ENCODE results near the gene PGM2.

PGM2 gene

DNA sequence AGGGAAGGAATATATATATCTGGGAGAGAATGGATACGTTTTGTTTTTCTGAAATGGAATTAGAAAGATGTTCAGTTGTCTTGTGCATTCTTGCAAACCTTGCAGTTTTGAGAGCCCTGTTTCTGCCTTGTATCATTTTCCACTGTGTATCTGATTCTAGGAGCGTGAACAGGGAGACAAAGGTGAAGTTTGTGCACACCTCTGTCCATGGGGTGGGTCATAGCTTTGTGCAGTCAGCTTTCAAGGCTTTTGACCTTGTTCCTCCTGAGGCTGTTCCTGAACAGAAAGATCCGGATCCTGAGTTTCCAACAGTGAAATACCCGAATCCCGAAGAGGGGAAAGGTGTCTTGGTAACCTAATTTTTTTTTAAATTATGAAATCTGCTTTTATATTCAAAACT, 17.7 kb downstream of the PGM2 start:
- Histone ChIP-seq H3K36me3 (ENCODE audit: control insufficient read depth, insufficient read depth, low read length) (peaks cover 19% of the 10 kb centered on the region), H3K9ac (ENCODE audit: low read length) (no peak overlapping the region)

DNA sequence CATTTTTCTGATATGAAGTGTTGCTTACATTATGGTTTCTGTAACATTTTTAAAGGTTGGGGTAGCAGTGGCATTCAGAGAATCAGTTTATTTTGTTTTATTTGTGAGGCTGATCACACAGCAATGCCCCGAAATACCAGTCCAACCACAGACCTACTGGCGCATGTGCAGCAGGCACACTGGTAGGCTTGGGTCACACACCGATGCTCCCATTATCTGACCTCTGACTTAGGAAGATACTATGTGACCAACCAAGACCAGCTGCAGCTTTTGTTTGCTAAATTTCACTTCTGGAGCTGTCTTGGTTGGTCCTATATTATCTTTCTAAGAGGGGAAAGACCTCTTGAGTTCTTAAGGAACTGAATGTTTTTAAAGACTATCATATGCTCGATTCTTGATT, 18.7 kb downstream of the PGM2 start:
- H3K4me3 ChIP-seq (ENCODE audit: low read length): no peak overlapping the region

More for the DNA sequence above, 17.7 kb downstream of the PGM2 start:
- Histone ChIP-seq H3K27me3 (ENCODE audit: control insufficient read depth, insufficient read depth, low read length) (no peaks in the 10 kb centered on the region), H3K4me1 (ENCODE audit: control insufficient read depth, insufficient read depth, low read length) (no peaks in the 10 kb centered on the region), H3K27ac (ENCODE audit: low read depth, low read length) (no peak overlapping the region), H3K4me3 (ENCODE audit: low read length) (no peak overlapping the region)

DNA sequence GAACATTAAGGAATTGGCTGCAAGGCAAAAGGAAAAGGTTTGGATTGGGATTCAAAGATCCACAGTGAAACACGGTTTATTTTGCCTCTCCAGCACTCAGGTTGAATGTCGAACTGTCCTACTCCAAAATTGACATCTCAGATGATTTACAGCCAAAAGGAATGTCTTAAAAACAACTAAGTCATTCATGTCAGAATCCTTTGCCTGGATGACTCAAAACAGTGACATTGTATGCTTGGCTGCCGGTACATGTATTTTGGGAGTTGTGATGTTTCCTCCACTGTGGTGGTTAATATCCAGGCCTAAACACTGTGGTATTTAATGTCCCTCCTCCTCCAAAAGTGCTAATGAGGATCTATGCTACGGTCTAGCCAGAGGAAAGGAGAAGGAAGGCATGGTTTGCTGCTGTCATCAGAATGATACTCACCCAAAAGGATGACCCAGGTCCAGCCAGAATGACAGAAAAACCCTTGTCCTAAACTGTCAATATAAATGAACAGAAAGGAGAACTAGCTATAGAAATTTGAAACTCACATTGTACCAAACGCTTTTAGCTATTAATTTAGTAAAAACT, 20.9 kb downstream of the PGM2 start:
- H3K4me3 ChIP-seq (ENCODE audit: low read length): no peak overlapping the region
- H3K9ac ChIP-seq (ENCODE audit: low read length): no peak overlapping the region
- peaks cover 14% of the 10 kb centered on the region for H3K36me3 ChIP-seq (ENCODE audit: control insufficient read depth, insufficient read depth, low read length)
- no peaks in the 10 kb centered on the region for H3K4me1 ChIP-seq (ENCODE audit: control insufficient read depth, insufficient read depth, low read length)
- H3K27me3 ChIP-seq (ENCODE audit: control insufficient read depth, insufficient read depth, low read length): no peaks in the 10 kb centered on the region
- H3K27ac ChIP-seq (ENCODE audit: low read depth, low read length): no peak overlapping the region

More for the DNA sequence above, 18.7 kb downstream of the PGM2 start:
- Histone ChIP-seq H3K27me3 (ENCODE audit: control insufficient read depth, insufficient read depth, low read length) (no peaks in the 10 kb centered on the region), H3K27ac (ENCODE audit: low read depth, low read length) (no peak overlapping the region), H3K9ac (ENCODE audit: low read length) (no peak overlapping the region), H3K36me3 (ENCODE audit: control insufficient read depth, insufficient read depth, low read length) (peaks cover 16% of the 10 kb centered on the region), H3K4me1 (ENCODE audit: control insufficient read depth, insufficient read depth, low read length) (no peaks in the 10 kb centered on the region)

DNA sequence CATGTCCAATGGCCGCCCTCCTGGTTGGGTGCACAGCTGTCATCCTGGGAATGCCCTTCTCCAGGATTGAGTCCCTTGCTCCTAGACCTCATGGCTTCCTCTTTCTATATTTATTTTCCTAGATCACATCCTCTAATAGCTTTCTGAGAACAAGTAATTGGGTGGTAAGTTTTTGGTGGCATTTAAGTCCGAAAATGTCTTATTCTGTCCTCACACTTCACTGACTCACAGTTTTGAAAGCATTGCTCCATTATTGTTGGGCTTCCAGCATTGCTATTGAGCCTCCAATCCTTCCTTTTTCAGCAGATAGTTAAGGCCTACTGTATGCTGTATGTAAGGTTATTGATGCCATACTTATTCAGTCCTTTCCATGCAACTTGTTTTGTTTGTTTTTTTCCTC, 25.9 kb downstream of the PGM2 start:
- Histone ChIP-seq H3K27me3 (ENCODE audit: control insufficient read depth, insufficient read depth, low read length) (no peaks in the 10 kb centered on the region), H3K36me3 (ENCODE audit: control insufficient read depth, insufficient read depth, low read length) (peaks cover 6% of the 10 kb centered on the region), H3K4me1 (ENCODE audit: control insufficient read depth, insufficient read depth, low read length) (no peaks in the 10 kb centered on the region), H3K27ac (ENCODE audit: low read depth, low read length) (no peak overlapping the region), H3K4me3 (ENCODE audit: low read length) (no peak overlapping the region), H3K9ac (ENCODE audit: low read length) (no peak overlapping the region)

GRCh38 chr4:37858112-37858511, 31.6 kb downstream of the PGM2 start:
- Histone ChIP-seq H3K36me3 (ENCODE audit: control insufficient read depth, insufficient read depth, low read length) (peaks cover 2% of the 10 kb centered on the region), H3K4me3 (ENCODE audit: low read length) (no peak overlapping the region), H3K9ac (ENCODE audit: low read length) (no peak overlapping the region), H3K4me1 (ENCODE audit: control insufficient read depth, insufficient read depth, low read length) (no peaks in the 10 kb centered on the region), H3K27me3 (ENCODE audit: control insufficient read depth, insufficient read depth, low read length) (no peaks in the 10 kb centered on the region), H3K27ac (ENCODE audit: low read depth, low read length) (no peak overlapping the region)

DNA sequence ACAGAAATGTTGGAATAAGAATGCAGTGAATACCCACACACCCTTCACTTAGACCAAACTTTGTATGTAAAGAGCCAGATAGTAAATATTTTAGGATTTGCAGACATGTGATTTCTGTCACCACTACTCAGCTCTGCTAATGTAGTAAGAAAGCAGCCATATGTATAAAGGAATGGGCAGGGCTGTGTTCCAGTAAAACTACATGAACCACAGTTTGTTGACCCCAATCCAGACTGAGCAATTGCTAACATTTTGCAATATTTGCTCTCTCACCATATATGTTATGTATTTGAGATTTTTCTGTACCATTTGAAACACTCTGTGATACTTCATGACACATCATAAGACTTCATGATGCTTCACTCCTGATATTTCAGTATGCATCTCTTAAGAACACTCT, 32.4 kb downstream of the PGM2 start:
- no peak overlapping the region for H3K27ac ChIP-seq (ENCODE audit: low read depth, low read length)
- H3K9ac ChIP-seq (ENCODE audit: low read length): no peak overlapping the region
- H3K4me1 ChIP-seq (ENCODE audit: control insufficient read depth, insufficient read depth, low read length): no peaks in the 10 kb centered on the region
- no peaks in the 10 kb centered on the region for H3K27me3 ChIP-seq (ENCODE audit: control insufficient read depth, insufficient read depth, low read length)
- no peak overlapping the region for H3K4me3 ChIP-seq (ENCODE audit: low read length)
- H3K36me3 ChIP-seq (ENCODE audit: control insufficient read depth, insufficient read depth, low read length): peaks cover under 1% of the 10 kb centered on the region

GRCh38 chr4:37860266-37860665, 33.8 kb downstream of the PGM2 start:
- Histone ChIP-seq H3K36me3 (ENCODE audit: control insufficient read depth, insufficient read depth, low read length) (no peaks in the 10 kb centered on the region), H3K27ac (ENCODE audit: low read depth, low read length) (peak overlapping the region; percentile 40), H3K9ac (ENCODE audit: low read length) (no peak overlapping the region), H3K4me1 (ENCODE audit: control insufficient read depth, insufficient read depth, low read length) (peaks cover 2% of the 10 kb centered on the region), H3K4me3 (ENCODE audit: low read length) (no peak overlapping the region), H3K27me3 (ENCODE audit: control insufficient read depth, insufficient read depth, low read length) (no peaks in the 10 kb centered on the region)

- peaks cover 4% of the 10 kb centered on the region for H3K4me1 ChIP-seq (ENCODE audit: control insufficient read depth, insufficient read depth, low read length)
- H3K27ac ChIP-seq (ENCODE audit: low read depth, low read length): no peak overlapping the region
- H3K27me3 ChIP-seq (ENCODE audit: control insufficient read depth, insufficient read depth, low read length): no peaks in the 10 kb centered on the region
- H3K4me3 ChIP-seq (ENCODE audit: low read length): no peak overlapping the region
- no peak overlapping the region for H3K9ac ChIP-seq (ENCODE audit: low read length)
- no peaks in the 10 kb centered on the region for H3K36me3 ChIP-seq (ENCODE audit: control insufficient read depth, insufficient read depth, low read length)
These were observed 36.5 kb downstream of the PGM2 start for GRCh38 chr4:37862961-37863360.

DNA sequence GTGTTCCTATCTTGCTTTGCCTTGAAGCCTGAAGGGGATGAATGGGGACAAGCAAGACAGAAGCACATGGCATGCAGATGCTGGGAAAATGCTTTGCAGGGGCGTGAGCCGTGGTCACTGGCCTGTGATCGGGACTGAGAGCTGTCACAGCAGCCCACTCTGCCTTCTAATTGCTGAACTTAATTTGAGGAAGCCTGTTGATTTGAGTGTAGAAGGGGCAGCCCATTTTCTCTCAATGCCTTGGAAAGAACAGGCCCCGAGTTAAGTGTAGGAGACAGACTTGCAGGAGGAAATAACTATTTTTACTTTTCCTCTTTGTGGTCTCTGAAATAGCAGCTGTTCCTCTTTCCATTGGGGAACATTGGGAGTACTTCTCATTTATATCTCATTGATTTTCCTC, 38.3 kb downstream of the PGM2 start:
- H3K9ac ChIP-seq (ENCODE audit: low read length): no peak overlapping the region
- H3K4me3 ChIP-seq (ENCODE audit: low read length): no peak overlapping the region
- H3K27me3 ChIP-seq (ENCODE audit: control insufficient read depth, insufficient read depth, low read length): no peaks in the 10 kb centered on the region
- peaks cover 4% of the 10 kb centered on the region for H3K4me1 ChIP-seq (ENCODE audit: control insufficient read depth, insufficient read depth, low read length)
- H3K27ac ChIP-seq (ENCODE audit: low read depth, low read length): no peak overlapping the region
- no peaks in the 10 kb centered on the region for H3K36me3 ChIP-seq (ENCODE audit: control insufficient read depth, insufficient read depth, low read length)

GRCh38 chr4:37865450-37865849, 39.0 kb downstream of the PGM2 start:
- H3K27me3 ChIP-seq (ENCODE audit: control insufficient read depth, insufficient read depth, low read length): no peaks in the 10 kb centered on the region
- peaks cover 4% of the 10 kb centered on the region for H3K4me1 ChIP-seq (ENCODE audit: control insufficient read depth, insufficient read depth, low read length)
- H3K27ac ChIP-seq (ENCODE audit: low read depth, low read length): no peak overlapping the region
- no peaks in the 10 kb centered on the region for H3K36me3 ChIP-seq (ENCODE audit: control insufficient read depth, insufficient read depth, low read length)
- H3K4me3 ChIP-seq (ENCODE audit: low read length): no peak overlapping the region
- H3K9ac ChIP-seq (ENCODE audit: low read length): no peak overlapping the region

- Histone ChIP-seq H3K4me3 (ENCODE audit: low read length) (no peak overlapping the region), H3K9ac (ENCODE audit: low read length) (no peak overlapping the region), H3K36me3 (ENCODE audit: control insufficient read depth, insufficient read depth, low read length) (no peaks in the 10 kb centered on the region), H3K27me3 (ENCODE audit: control insufficient read depth, insufficient read depth, low read length) (no peaks in the 10 kb centered on the region), H3K27ac (ENCODE audit: low read depth, low read length) (no peak overlapping the region), H3K4me1 (ENCODE audit: control insufficient read depth, insufficient read depth, low read length) (peaks cover 4% of the 10 kb centered on the region)
These were observed 40.6 kb downstream of the PGM2 start for GRCh38 chr4:37867102-37867501.

DNA sequence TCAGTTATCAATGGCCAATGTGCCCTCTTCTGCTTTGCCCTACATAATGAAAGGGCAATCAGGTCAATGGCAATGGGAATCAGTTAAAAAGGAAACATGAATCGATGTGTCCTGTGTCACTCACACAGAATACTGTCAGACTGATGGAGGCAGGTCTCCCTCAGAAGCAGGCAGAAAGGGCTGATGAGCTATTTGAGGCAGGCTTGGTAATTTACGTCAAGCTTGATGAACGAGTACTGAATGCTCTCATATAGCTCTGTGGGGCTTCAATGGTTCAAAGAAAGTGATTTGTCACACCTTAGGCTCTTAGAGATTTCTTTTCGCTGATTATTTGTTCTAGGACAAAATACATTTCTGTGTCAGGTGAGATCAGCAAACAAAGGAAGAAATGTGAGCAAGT, 41.8 kb downstream of the PGM2 start:
- Histone ChIP-seq H3K4me1 (ENCODE audit: control insufficient read depth, insufficient read depth, low read length) (peaks cover 4% of the 10 kb centered on the region), H3K27ac (ENCODE audit: low read depth, low read length) (no peak overlapping the region), H3K27me3 (ENCODE audit: control insufficient read depth, insufficient read depth, low read length) (no peaks in the 10 kb centered on the region), H3K36me3 (ENCODE audit: control insufficient read depth, insufficient read depth, low read length) (no peaks in the 10 kb centered on the region), H3K4me3 (ENCODE audit: low read length) (no peak overlapping the region), H3K9ac (ENCODE audit: low read length) (no peak overlapping the region)

GRCh38 chr4:37872310-37872988, 46.0 kb downstream of the PGM2 start:
- Histone ChIP-seq H3K27me3 (ENCODE audit: control insufficient read depth, insufficient read depth, low read length) (no peaks in the 10 kb centered on the region), H3K9ac (ENCODE audit: low read length) (no peak overlapping the region), H3K36me3 (ENCODE audit: control insufficient read depth, insufficient read depth, low read length) (no peaks in the 10 kb centered on the region), H3K27ac (ENCODE audit: low read depth, low read length) (peak overlapping the region; percentile 45), H3K4me3 (ENCODE audit: low read length) (no peak overlapping the region), H3K4me1 (ENCODE audit: control insufficient read depth, insufficient read depth, low read length) (peaks cover 23% of the 10 kb centered on the region)
